Activated CD4-positive, alpha-beta memory T cell treated with anti-CD3 and anti-CD28 coated beads, Interleukin-2, amount 10 ng/mL, durations not matched to agents 7 days and 5 days (primary cell): Measurements from ENCODE around the gene TRIM36. TPM values are rescaled to one million over a fixed set of nuclear protein-coding genes. Genes with fewer than 3 reads are reported as not detected.

ENCODE experiments used
- CTCF ChIA-PET: fragments of 350-600 bp; sonication (Branson Sonifier 250); formaldehyde crosslinking; loops from one replicate; lab custom pipeline; 2021; ENCODE audit warnings: antibody characterized with exemption, inconsistent platforms; lab: Charles Lee
- POLR2A ChIA-PET: fragments of 350-600 bp; sonication (Branson Sonifier 250); formaldehyde crosslinking; loops from one replicate; lab custom pipeline; 2021; ENCODE audit warnings: antibody characterized with exemption; lab: Charles Lee
- DNase-seq: peaks from one replicate; pipeline ENCODE4 v3.0.0-alpha.2; 2020
- H3K27ac Mint-ChIP-seq: one replicate; pipeline ENCODE4 v1.8.0; 2021; ENCODE audit warnings: mild to moderate bottlenecking, mixed read lengths
- H3K27me3 Mint-ChIP-seq: one replicate; pipeline ENCODE4 v1.8.0; 2021; ENCODE audit warnings: mixed read lengths
- H3K36me3 Mint-ChIP-seq: one replicate; pipeline ENCODE4 v1.8.0; 2021; ENCODE audit warnings: low read depth, mixed read lengths
- H3K4me1 Mint-ChIP-seq: one replicate; pipeline ENCODE4 v1.8.0; 2021; ENCODE audit warnings: mixed read lengths
- H3K4me3 Mint-ChIP-seq: one replicate; pipeline ENCODE4 v1.8.0; 2021; ENCODE audit warnings: mild to moderate bottlenecking, mixed read lengths
- H3K9me3 Mint-ChIP-seq: one replicate; pipeline ENCODE4 v1.8.0; 2021; ENCODE audit warnings: mixed read lengths
- total RNA-seq, 2 experiments: library from RNA; stranded (reverse); gene quantifications; one replicate each; pipeline ENCODE4 v1.2.3, GENCODE V29; 2021

The TRIM36 gene
- total RNA-seq, 2 experiments from 2014 or later, result 0.45 TPM; not detected in 1

GRCh38 chr5:115087951-115088350 lies 81.8 kb downstream of the TRIM36 start:
- Mint-ChIP-seq H3K9me3 (no peaks in the 10 kb centered on the region), H3K36me3 (no peaks in the 10 kb centered on the region), H3K4me3 (no peak overlapping the region), H3K27me3 (peaks cover 12% of the 10 kb centered on the region), H3K27ac (no peak overlapping the region), H3K4me1 (no peaks in the 10 kb centered on the region)
- CTCF ChIA-PET, result no interaction called here
- DNase-seq, result no peak
- POLR2A ChIA-PET, result no interaction called here

- no peaks in the 10 kb centered on the region for H3K9me3 Mint-ChIP-seq
- no peaks in the 10 kb centered on the region for H3K4me1 Mint-ChIP-seq
- H3K27ac Mint-ChIP-seq, result no peak overlapping the region
- ChIA-PET CTCF (no interaction called here), POLR2A (no interaction called here)
- no peaks in the 10 kb centered on the region for H3K36me3 Mint-ChIP-seq
- H3K27me3 Mint-ChIP-seq, result peaks cover 12% of the 10 kb centered on the region
- no peak overlapping the region for H3K4me3 Mint-ChIP-seq
- no peak for DNase-seq
Measured at GRCh38 chr5:115086473-115086872, 83.2 kb downstream of the TRIM36 start.

- Mint-ChIP-seq H3K4me1 (no peaks in the 10 kb centered on the region), H3K27ac (no peak overlapping the region), H3K4me3 (no peak overlapping the region), H3K27me3 (peaks cover 6% of the 10 kb centered on the region), H3K36me3 (no peaks in the 10 kb centered on the region), H3K9me3 (no peaks in the 10 kb centered on the region)
- CTCF ChIA-PET, result no interaction called here
- POLR2A ChIA-PET, result no interaction called here
- no peak for DNase-seq
Measured at GRCh38 chr5:115084246-115084793, 85.4 kb downstream of the TRIM36 start.

- DNase-seq, result no peak
- POLR2A ChIA-PET, result no interaction called here
- Mint-ChIP-seq H3K27ac (no peak overlapping the region), H3K4me3 (no peak overlapping the region), H3K27me3 (no peaks in the 10 kb centered on the region), H3K4me1 (no peaks in the 10 kb centered on the region), H3K9me3 (no peaks in the 10 kb centered on the region), H3K36me3 (no peaks in the 10 kb centered on the region)
- CTCF ChIA-PET, result no interaction called here
Measured at GRCh38 chr5:115079924-115080623, 89.6 kb downstream of the TRIM36 start.

Other genes with a start within 250 kb of the TRIM36 start
- 10 to 100 TPM; 43.4 to 43.6 TPM for gene PGGT1B, start 93.0 kb upstream of the TRIM36 start, total RNA-seq
- gene CCDC112, start 126.7 kb upstream of the TRIM36 start, total RNA-seq, result 1 to 10 TPM; 2.0 TPM